SK-N-SH (cell line): ENCODE results near the gene TOLLIP. TPM values are rescaled to one million over a fixed set of nuclear protein-coding genes. Genes with fewer than 3 reads are reported as not detected.

Experiments
- CTCF ChIA-PET: fragments of 300-600, 350-600 bp; formaldehyde crosslinking; extraction: SDS; loops from one replicate; lab custom pipeline; 2021; lab: Yijun Ruan, JAX
- POLR2A ChIA-PET: fragments of 350-600 bp; sonication (Branson Sonifier 250); formaldehyde crosslinking; extraction: SDS; loops from one replicate; lab custom pipeline; 2020; ENCODE audit warnings: antibody characterized with exemption, inconsistent platforms; lab: Yijun Ruan, JAX
- DNase-seq: peaks from one replicate; pipeline ENCODE4 v3.0.0; 2012
- H2AFZ ChIP-seq: fragments of 200-600 bp; sonication (generic); 2 replicates; pipeline ENCODE4 v1.8.1; 2016; ENCODE audit warnings: antibody characterized with exemption, mild to moderate bottlenecking, low read depth
- H3F3A ChIP-seq: fragments of 200-600 bp; sonication (generic); replicated peaks from 2 replicates; pipeline ENCODE3; 2016; ENCODE audit warnings: antibody characterized with exemption, mild to moderate bottlenecking; ENCODE audit not compliant: insufficient read depth
- H3K27ac ChIP-seq, 2 experiments: fragments of 200-500 bp in 1 of 2; fragments of 200-600 bp in 1 of 2; sonication (Bioruptor generic) in 1 of 2; sonication (generic), shearing (Covaris generic) in 1 of 2; 2 replicates each; pipeline versions ENCODE4 v1.5.1 to v1.6.1; 2014 to 2016; ENCODE audit warnings: low read depth in 2 of 2, inconsistent platforms in 1 of 2, low read length in 1 of 2, mild to moderate bottlenecking in 1 of 2, mixed read lengths in 1 of 2
- H3K27me3 ChIP-seq: fragments of 200-600 bp; sonication (generic), shearing (Covaris generic); 2 replicates; pipeline ENCODE4 v1.6.1; 2016; ENCODE audit warnings: mixed run types; ENCODE audit not compliant: insufficient read depth
- H3K36me3 ChIP-seq, 2 experiments: fragments of 200-500 bp in 1 of 2; fragments of 200-600 bp in 1 of 2; sonication (Bioruptor generic) in 1 of 2; sonication (generic) in 1 of 2; replicated peaks in 1 of 2; 2 replicates each; pipeline versions ENCODE3 to v1.5.1; 2014 to 2016; ENCODE audit warnings: low read length in 1 of 2, mild to moderate bottlenecking in 1 of 2; ENCODE audit not compliant: insufficient read depth in 2 of 2, control insufficient read depth in 1 of 2
- H3K4me1 ChIP-seq, 2 experiments: fragments of 200-500 bp in 1 of 2; fragments of 200-600 bp in 1 of 2; sonication (Bioruptor generic) in 1 of 2; sonication (generic), shearing (Covaris generic) in 1 of 2; 2 replicates each; pipeline versions ENCODE4 v1.5.1 to v1.6.1; 2014 to 2016; ENCODE audit warnings: low read depth in 1 of 2, low read length in 1 of 2, mixed run types in 1 of 2; ENCODE audit not compliant: insufficient read depth in 2 of 2, control insufficient read depth in 1 of 2
- H3K4me2 ChIP-seq: fragments of 200-600 bp; sonication (generic), shearing (Covaris generic); 2 replicates; pipeline ENCODE4 v1.6.1; 2017; ENCODE audit warnings: mixed run types
- H3K4me3 ChIP-seq, 2 experiments: fragments of 200-500 bp in 1 of 2; fragments of 200-600 bp in 1 of 2; sonication (Bioruptor generic) in 1 of 2; sonication (generic), shearing (Covaris generic) in 1 of 2; 2 replicates each; pipeline versions ENCODE4 v1.5.1 to v1.8.1; 2014 to 2016; ENCODE audit warnings: low read depth in 2 of 2, inconsistent platforms in 1 of 2, low read length in 1 of 2, mild to moderate bottlenecking in 1 of 2, mixed read lengths in 1 of 2, moderate library complexity in 1 of 2
- H3K79me2 ChIP-seq: fragments of 200-600 bp; sonication (generic); 2 replicates; pipeline ENCODE4 v1.8.1; 2017; ENCODE audit warnings: mild to moderate bottlenecking; ENCODE audit not compliant: insufficient read depth
- H3K9ac ChIP-seq: fragments of 200-600 bp; sonication (generic); 2 replicates; pipeline ENCODE4 v1.6.1; 2017; ENCODE audit warnings: mixed run types
- H3K9me2 ChIP-seq: fragments of 200-600 bp; sonication (generic); 2 replicates; pipeline ENCODE4 v1.6.1; 2017; ENCODE audit warnings: mixed run types
- H3K9me3 ChIP-seq: fragments of 200-600 bp; sonication (generic); 2 replicates; pipeline ENCODE4 v1.6.1; 2017; ENCODE audit warnings: mixed run types, mild to moderate bottlenecking, moderate library complexity
- H4K20me1 ChIP-seq: fragments of 200-600 bp; sonication (generic); 2 replicates; pipeline ENCODE4 v1.6.1; 2017; ENCODE audit warnings: mild to moderate bottlenecking, mixed run types; ENCODE audit not compliant: insufficient read depth
- FOXM1 ChIP-seq: IDR thresholded peaks from 2 replicates; pipeline ENCODE4 v1.4.0; 2012; ENCODE audit warnings: low read depth, mild to moderate bottlenecking
- GATA2 ChIP-seq: sonication (generic); formaldehyde crosslinking; IDR thresholded peaks from 2 replicates; pipeline ENCODE4 v1.5.0; 2020; ENCODE audit warnings: mild to moderate bottlenecking, missing genetic modification reagents
- JUND ChIP-seq: IDR thresholded peaks from 2 replicates; pipeline ENCODE4 v1.4.0; 2012
- MXI1 ChIP-seq: IDR thresholded peaks from 2 replicates; pipeline ENCODE4 v1.6.1; 2012; ENCODE audit warnings: mild to moderate bottlenecking, low read depth, low read length, improper control_type of control experiment
- NRF1 ChIP-seq: IDR thresholded peaks from 2 replicates; pipeline ENCODE4 v1.6.1; 2012; ENCODE audit warnings: low read depth, mild to moderate bottlenecking, low read length
- RAD21 ChIP-seq: IDR thresholded peaks from 2 replicates; pipeline ENCODE4 v1.6.1; 2012; ENCODE audit warnings: mild to moderate bottlenecking, low read length
- RCOR1 ChIP-seq: fragments of 150-350 bp; IDR thresholded peaks from 2 replicates; pipeline ENCODE4 v1.6.1; 2017; ENCODE audit warnings: antibody characterized with exemption, low read length
- RFX5 ChIP-seq: IDR thresholded peaks from 2 replicates; pipeline ENCODE4 v1.6.1; 2012; ENCODE audit warnings: mild to moderate bottlenecking, improper control_type of control experiment, low read length
- RXRA ChIP-seq: IDR thresholded peaks from 2 replicates; pipeline ENCODE4 v1.4.0; 2012; ENCODE audit warnings: low read depth, mild to moderate bottlenecking, borderline replicate concordance
- SIN3A ChIP-seq: IDR thresholded peaks from 2 replicates; pipeline ENCODE4 v1.6.1; 2012; ENCODE audit warnings: low read depth, mild to moderate bottlenecking, low read length, moderate library complexity, borderline replicate concordance
- TAF1 ChIP-seq: IDR thresholded peaks from 2 replicates; pipeline ENCODE4 v1.6.1; 2012; ENCODE audit warnings: low read depth, mild to moderate bottlenecking, low read length, moderate library complexity, borderline replicate concordance
- TEAD4 ChIP-seq: IDR thresholded peaks from 2 replicates; pipeline ENCODE4 v1.4.0; 2012; ENCODE audit warnings: mild to moderate bottlenecking, borderline replicate concordance; ENCODE audit not compliant: insufficient read depth
- YY1 ChIP-seq: IDR thresholded peaks from 2 replicates; pipeline ENCODE4 v1.4.0; 2012; ENCODE audit warnings: low read depth, mild to moderate bottlenecking
- WGBS: methylation state at CpG from one replicate; pipeline ENCODE4 v1.1.6; 2017; ENCODE audit warnings: low lambda C conversion rate; 5-methylcytosine and 5-hydroxymethylcytosine counted together
- polyA plus RNA-seq, 3 experiments: library from polyadenylated mRNA; depleted of rRNA; stranded (reverse); fragments of >200 nt; gene quantifications; 2 replicates each; pipeline ENCODE4 v1.2.3, GENCODE V29; 2012
- TF ChIP-seq, protein P1 (sequence below): fragments of 150-350 bp; IDR thresholded peaks from 2 replicates; pipeline ENCODE4 v1.6.1; 2017; ENCODE audit warnings: antibody characterized with exemption, low read length, low read depth, borderline replicate concordance
- TF ChIP-seq, protein P2 (sequence below): IDR thresholded peaks from 2 replicates; pipeline ENCODE4 v1.4.0; 2012; ENCODE audit warnings: low read depth, borderline replicate concordance
- TF ChIP-seq, protein P3 (sequence below): IDR thresholded peaks from 2 replicates; pipeline ENCODE4 v1.4.0; 2012; ENCODE audit warnings: low read depth, borderline replicate concordance
- TF ChIP-seq, protein P4 (sequence below): IDR thresholded peaks from 2 replicates; pipeline ENCODE4 v1.4.0; 2012; ENCODE audit warnings: low read depth
- TF ChIP-seq, protein P5 (sequence below): IDR thresholded peaks from 2 replicates; pipeline ENCODE4; 2012
- TF ChIP-seq, protein P6 (sequence below): IDR thresholded peaks from 2 replicates; pipeline ENCODE4 v1.6.1; 2012; ENCODE audit warnings: mild to moderate bottlenecking, low read depth, low read length, moderate library complexity

Gene TOLLIP
- polyA plus RNA-seq, 1 of the 3 experiments (the other 2 are of a cell fraction): 55.4 TPM

DNA sequence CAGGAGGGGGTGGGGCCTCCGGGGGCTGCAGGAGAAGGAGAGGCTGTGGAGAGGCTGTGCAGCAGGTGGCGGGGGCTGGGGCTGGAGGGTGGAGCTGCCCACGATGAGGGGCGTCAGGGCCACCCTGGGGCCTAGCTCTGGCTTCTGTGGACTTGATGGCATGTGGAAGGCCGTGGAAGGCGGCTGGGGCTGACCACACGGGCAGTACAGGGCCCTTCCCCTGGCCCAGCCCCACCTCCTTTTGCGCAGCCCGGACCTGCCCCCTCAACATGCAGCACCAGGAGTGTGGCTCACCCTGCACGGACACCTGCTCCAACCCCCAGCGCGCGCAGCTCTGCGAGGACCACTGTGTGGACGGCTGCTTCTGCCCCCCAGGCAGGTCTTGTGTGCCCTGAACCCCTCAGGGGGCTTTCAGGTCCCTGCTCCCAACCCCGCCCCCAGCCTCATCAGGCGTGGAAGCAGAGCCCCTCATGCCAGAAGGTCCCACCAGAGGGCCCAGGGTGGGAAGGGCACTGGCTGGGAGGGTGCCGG, 80.4 kb downstream of the TOLLIP start:
- no peaks in the 10 kb centered on the region for H3F3A ChIP-seq
- no peak overlapping the region for H3K4me2 ChIP-seq
- ChIA-PET POLR2A (no interaction called here), CTCF (interaction anchor here (2.1 kb wide), 1 partner anchor 287 kb away, joined by 7 read pairs; no protein-coding TSS in a partner anchor)
- no peak overlapping the region for H3K4me3 ChIP-seq
- H4K20me1 ChIP-seq: no peaks in the 10 kb centered on the region
- H3K4me1 ChIP-seq: peaks cover 0 to 2% of the 10 kb centered on the region in 2 experiments; a peak in 1 of 4 replicates
- no peak overlapping the region for H3K27ac ChIP-seq
- H3K9me3 ChIP-seq: no peaks in the 10 kb centered on the region
- no peak overlapping the region for H2AFZ ChIP-seq
- H3K79me2 ChIP-seq: no peaks in the 10 kb centered on the region
- DNase-seq: peak; percentile 40
- WGBS: 71% methylated on average over 8 of the region's 18 CpGs
- H3K36me3 ChIP-seq: no peaks in the 10 kb centered on the region
- no peaks in the 10 kb centered on the region for H3K9me2 ChIP-seq
- TF ChIP-seq YY1 (no peak), NRF1 (no peak), JUND (no peak), FOXM1 (no peak), RXRA (no peak), SIN3A (no peak), GATA2 (CRISPR knock-in tag) (no peak), RAD21 (no peak), TAF1 (no peak), RCOR1 (no peak), RFX5 (no peak), MXI1 (no peak), TEAD4 (no peak)
- TF ChIP-seq, protein P1, sequence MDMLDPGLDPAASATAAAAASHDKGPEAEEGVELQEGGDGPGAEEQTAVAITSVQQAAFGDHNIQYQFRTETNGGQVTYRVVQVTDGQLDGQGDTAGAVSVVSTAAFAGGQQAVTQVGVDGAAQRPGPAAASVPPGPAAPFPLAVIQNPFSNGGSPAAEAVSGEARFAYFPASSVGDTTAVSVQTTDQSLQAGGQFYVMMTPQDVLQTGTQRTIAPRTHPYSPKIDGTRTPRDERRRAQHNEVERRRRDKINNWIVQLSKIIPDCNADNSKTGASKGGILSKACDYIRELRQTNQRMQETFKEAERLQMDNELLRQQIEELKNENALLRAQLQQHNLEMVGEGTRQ: no peak
- TF ChIP-seq, protein P2, sequence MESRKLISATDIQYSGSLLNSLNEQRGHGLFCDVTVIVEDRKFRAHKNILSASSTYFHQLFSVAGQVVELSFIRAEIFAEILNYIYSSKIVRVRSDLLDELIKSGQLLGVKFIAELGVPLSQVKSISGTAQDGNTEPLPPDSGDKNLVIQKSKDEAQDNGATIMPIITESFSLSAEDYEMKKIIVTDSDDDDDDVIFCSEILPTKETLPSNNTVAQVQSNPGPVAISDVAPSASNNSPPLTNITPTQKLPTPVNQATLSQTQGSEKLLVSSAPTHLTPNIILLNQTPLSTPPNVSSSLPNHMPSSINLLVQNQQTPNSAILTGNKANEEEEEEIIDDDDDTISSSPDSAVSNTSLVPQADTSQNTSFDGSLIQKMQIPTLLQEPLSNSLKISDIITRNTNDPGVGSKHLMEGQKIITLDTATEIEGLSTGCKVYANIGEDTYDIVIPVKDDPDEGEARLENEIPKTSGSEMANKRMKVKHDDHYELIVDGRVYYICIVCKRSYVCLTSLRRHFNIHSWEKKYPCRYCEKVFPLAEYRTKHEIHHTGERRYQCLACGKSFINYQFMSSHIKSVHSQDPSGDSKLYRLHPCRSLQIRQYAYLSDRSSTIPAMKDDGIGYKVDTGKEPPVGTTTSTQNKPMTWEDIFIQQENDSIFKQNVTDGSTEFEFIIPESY: no peak
- TF ChIP-seq, protein P3, sequence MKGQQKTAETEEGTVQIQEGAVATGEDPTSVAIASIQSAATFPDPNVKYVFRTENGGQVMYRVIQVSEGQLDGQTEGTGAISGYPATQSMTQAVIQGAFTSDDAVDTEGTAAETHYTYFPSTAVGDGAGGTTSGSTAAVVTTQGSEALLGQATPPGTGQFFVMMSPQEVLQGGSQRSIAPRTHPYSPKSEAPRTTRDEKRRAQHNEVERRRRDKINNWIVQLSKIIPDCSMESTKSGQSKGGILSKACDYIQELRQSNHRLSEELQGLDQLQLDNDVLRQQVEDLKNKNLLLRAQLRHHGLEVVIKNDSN: no peak
- TF ChIP-seq, protein P4, sequence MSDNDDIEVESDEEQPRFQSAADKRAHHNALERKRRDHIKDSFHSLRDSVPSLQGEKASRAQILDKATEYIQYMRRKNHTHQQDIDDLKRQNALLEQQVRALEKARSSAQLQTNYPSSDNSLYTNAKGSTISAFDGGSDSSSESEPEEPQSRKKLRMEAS: no peak
- TF ChIP-seq, protein P5, sequence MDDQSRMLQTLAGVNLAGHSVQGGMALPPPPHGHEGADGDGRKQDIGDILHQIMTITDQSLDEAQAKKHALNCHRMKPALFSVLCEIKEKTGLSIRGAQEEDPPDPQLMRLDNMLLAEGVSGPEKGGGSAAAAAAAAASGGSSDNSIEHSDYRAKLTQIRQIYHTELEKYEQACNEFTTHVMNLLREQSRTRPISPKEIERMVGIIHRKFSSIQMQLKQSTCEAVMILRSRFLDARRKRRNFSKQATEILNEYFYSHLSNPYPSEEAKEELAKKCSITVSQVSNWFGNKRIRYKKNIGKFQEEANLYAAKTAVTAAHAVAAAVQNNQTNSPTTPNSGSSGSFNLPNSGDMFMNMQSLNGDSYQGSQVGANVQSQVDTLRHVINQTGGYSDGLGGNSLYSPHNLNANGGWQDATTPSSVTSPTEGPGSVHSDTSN: no peak
- TF ChIP-seq, protein P6, sequence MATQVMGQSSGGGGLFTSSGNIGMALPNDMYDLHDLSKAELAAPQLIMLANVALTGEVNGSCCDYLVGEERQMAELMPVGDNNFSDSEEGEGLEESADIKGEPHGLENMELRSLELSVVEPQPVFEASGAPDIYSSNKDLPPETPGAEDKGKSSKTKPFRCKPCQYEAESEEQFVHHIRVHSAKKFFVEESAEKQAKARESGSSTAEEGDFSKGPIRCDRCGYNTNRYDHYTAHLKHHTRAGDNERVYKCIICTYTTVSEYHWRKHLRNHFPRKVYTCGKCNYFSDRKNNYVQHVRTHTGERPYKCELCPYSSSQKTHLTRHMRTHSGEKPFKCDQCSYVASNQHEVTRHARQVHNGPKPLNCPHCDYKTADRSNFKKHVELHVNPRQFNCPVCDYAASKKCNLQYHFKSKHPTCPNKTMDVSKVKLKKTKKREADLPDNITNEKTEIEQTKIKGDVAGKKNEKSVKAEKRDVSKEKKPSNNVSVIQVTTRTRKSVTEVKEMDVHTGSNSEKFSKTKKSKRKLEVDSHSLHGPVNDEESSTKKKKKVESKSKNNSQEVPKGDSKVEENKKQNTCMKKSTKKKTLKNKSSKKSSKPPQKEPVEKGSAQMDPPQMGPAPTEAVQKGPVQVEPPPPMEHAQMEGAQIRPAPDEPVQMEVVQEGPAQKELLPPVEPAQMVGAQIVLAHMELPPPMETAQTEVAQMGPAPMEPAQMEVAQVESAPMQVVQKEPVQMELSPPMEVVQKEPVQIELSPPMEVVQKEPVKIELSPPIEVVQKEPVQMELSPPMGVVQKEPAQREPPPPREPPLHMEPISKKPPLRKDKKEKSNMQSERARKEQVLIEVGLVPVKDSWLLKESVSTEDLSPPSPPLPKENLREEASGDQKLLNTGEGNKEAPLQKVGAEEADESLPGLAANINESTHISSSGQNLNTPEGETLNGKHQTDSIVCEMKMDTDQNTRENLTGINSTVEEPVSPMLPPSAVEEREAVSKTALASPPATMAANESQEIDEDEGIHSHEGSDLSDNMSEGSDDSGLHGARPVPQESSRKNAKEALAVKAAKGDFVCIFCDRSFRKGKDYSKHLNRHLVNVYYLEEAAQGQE: no peak
- no peaks in the 10 kb centered on the region for H3K27me3 ChIP-seq
- H3K9ac ChIP-seq: no peak overlapping the region
